ENCODE measurements around the gene RNF152.

RNF152 gene

GRCh38 chr18:61887838-61888237, 5.0 kb downstream of the RNF152 start:
- no peak for TF ChIP-seq GATA3 (IDR thresholded peaks at IDR 0.05; ENCODE audit: low read depth, low read length)
- TF ChIP-seq GATA2 (IDR thresholded peaks at IDR 0.05; ENCODE audit: low read depth, low read length), result no peak

DNA sequence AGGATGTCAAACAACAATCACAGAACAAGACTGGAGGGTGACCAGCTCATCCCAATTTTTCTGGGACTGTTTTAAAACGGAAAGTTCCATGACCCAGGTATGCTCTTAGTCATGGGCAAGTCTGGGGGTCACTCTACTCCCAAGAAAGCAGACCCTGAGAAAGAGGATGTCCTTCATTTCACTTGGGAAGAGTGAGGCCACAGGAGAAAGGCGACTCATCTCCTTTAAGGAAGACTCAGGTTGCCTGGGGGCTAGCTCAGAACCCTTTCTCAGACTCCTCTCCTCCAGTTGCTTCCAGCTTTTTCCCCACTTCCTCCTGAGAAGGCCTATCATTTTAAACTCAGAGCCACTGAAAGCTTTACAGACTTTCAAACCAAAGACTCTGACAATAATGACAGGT, 9.3 kb downstream of the RNF152 start:
- TF ChIP-seq GATA2 (IDR thresholded peaks at IDR 0.05; ENCODE audit: low read depth, low read length) (no peak), GATA3 (IDR thresholded peaks at IDR 0.05; ENCODE audit: low read depth, low read length) (no peak)

DNA sequence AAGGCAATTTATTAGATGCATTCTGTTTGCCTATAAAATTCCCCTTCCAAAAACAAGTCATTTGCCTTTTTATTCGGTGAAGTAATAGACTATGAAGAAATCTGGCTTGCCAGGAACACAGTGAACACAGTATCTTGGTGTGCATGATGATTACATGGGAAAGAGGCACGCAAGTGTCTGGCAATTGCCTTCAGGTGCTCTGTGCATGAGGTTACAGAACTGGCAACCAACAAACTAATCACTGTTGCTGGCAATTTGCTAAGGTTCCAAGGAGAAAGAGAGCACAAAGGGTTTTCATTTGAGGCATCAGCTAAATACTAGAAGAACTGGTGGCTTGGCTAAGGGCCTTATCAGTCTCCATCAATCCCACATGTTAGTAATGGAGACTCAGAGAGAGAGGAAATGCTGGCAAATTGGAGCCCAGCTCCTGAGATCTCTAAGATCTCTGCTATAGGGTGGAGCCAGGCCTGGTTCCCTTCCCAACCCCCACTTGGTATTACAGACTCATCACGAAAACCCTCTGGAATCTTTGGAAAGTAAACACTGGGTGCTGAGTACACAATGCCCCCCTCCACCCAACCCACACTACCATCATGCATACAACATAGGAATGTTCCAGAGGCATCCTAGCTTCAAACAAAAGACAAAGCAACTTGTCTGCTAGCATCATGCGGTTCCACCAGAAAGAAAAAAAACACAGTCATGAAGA, 10.4 kb downstream of the RNF152 start:
- TF ChIP-seq GATA3 (IDR thresholded peaks at IDR 0.05; ENCODE audit: low read depth, low read length), result peak; percentile 89
- peak; percentile 98 for TF ChIP-seq GATA2 (IDR thresholded peaks at IDR 0.05; ENCODE audit: low read depth, low read length)

DNA sequence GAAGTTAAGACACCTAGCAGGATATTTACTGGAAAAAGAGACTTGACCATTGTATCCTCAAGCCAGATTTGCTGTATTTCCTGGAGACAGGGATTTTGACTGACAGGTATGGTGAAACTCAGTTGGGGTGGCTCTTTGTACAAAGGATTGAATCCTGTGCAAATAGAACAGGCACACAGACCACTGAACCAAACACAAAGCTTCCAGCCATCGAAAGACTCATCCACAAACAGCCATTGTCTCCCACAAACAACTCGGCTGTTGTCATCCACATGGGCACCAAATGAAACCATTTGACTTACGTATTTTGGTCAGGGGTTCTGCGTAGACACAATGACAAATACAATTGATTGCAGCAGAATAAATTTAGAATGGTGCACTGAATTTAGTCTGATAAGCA, 15.9 kb downstream of the RNF152 start:
- TF ChIP-seq GATA2 (IDR thresholded peaks at IDR 0.05; ENCODE audit: low read depth, low read length) (no peak), GATA3 (IDR thresholded peaks at IDR 0.05; ENCODE audit: low read depth, low read length) (no peak)

GRCh38 chr18:61870151-61870550, 22.7 kb downstream of the RNF152 start:
- TF ChIP-seq GATA2 (IDR thresholded peaks at IDR 0.05; ENCODE audit: low read depth, low read length) (no peak), GATA3 (IDR thresholded peaks at IDR 0.05; ENCODE audit: low read depth, low read length) (no peak)

DNA sequence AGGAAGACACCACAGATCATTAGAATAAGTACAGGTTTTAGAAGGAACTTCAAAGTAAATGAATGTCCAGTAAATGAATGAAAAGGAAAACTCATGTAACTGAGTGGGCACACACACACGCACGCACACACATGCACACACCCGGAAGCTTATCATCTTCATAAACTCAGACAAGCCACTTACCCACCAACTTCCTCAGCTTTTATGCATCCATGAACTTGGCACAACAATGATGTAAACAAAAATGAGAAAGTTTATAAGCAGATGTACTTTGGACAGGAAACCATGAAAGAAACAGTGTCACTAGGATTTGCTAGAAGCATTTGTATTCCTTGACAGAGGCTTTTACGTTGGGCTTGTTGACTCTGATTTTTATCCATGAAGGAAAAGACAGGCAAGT, 23.2 kb downstream of the RNF152 start:
- no peak for TF ChIP-seq GATA3 (IDR thresholded peaks at IDR 0.05; ENCODE audit: low read depth, low read length)
- TF ChIP-seq GATA2 (IDR thresholded peaks at IDR 0.05; ENCODE audit: low read depth, low read length), result no peak

GRCh38 chr18:61865466-61866175, 27.2 kb downstream of the RNF152 start:
- TF ChIP-seq GATA2 (IDR thresholded peaks at IDR 0.05; ENCODE audit: low read depth, low read length), result no peak
- no peak for TF ChIP-seq GATA3 (IDR thresholded peaks at IDR 0.05; ENCODE audit: low read depth, low read length)

DNA sequence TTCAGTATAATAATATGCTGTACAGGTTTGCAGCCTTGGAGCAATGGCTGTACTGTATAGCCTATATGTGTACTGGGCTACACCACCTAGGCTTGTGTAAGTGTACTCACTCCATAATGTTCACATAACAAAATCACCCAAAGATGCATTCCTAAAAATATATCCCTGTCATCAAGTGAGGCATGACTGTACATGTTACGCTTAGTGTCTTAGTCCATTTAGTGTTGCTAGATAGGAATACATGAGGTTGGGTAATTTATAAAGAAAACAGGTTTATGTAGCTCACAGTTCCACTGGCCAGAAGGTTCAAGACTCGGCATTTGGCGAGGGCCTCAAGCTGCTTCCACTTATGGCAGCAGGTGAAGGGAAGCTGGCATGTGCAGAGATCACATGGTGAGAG, 31.4 kb downstream of the RNF152 start:
- TF ChIP-seq GATA3 (IDR thresholded peaks at IDR 0.05; ENCODE audit: low read depth, low read length), result no peak
- TF ChIP-seq GATA2 (IDR thresholded peaks at IDR 0.05; ENCODE audit: low read depth, low read length), result no peak

DNA sequence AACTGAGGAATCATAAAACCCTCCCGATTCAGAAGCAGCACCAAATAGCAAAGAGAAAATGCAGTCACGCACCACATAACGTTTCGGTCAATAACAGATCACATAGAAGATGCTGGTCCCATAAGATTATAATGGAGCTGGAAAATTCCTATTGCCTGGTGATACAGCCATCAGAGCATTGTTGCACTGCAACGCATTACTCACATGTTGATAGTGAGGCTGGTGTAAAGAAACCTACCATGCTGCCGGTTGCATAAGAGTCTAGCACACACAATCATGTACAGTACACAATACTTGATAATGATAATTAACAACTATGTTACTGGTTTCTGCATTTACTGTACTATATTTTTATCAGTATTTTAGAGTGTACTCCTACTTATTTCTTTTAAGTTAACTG, 32.5 kb downstream of the RNF152 start:
- TF ChIP-seq GATA3 (IDR thresholded peaks at IDR 0.05; ENCODE audit: low read depth, low read length), result no peak
- no peak for TF ChIP-seq GATA2 (IDR thresholded peaks at IDR 0.05; ENCODE audit: low read depth, low read length)

DNA sequence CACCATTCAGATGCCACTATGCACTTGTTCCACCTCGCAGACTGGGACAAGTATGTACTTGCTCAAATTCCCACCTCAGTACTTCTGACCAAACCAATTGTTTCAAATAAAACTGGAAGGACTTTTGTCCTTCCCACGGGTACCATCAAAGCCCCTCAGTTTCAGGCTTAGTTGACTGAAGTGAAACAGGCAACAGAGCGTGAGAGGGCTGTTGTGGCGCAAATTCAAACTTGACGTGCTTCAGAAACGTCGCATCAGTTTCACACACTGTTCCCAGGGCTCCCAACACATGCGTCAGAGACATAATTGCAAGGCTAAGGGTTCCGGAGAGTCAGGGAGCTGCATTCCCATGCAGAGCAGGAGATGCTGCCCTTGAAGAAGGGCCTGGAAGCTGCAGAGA, 33.7 kb downstream of the RNF152 start:
- no peak for TF ChIP-seq GATA3 (IDR thresholded peaks at IDR 0.05; ENCODE audit: low read depth, low read length)
- no peak for TF ChIP-seq GATA2 (IDR thresholded peaks at IDR 0.05; ENCODE audit: low read depth, low read length)

DNA sequence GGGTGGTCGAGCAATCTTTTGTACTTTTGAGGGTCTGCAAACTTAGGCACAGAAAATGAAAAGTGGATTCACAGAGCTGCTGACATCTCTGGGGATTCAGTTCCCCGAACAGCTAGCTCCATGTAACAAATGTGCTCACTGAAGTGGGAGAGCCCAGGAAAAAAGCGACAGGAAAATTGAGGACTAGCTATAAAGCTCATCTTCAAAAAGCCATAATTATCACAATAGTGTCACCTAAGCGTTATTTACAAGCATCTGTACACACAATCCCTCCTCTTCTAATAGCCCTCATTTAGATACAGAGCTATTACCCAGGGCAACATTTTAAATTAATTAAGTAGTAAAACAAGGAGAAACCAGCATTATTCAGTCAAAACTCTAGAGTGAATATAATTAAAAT, 36.1 kb downstream of the RNF152 start:
- no peak for TF ChIP-seq GATA2 (IDR thresholded peaks at IDR 0.05; ENCODE audit: low read depth, low read length)
- TF ChIP-seq GATA3 (IDR thresholded peaks at IDR 0.05; ENCODE audit: low read depth, low read length), result no peak

DNA sequence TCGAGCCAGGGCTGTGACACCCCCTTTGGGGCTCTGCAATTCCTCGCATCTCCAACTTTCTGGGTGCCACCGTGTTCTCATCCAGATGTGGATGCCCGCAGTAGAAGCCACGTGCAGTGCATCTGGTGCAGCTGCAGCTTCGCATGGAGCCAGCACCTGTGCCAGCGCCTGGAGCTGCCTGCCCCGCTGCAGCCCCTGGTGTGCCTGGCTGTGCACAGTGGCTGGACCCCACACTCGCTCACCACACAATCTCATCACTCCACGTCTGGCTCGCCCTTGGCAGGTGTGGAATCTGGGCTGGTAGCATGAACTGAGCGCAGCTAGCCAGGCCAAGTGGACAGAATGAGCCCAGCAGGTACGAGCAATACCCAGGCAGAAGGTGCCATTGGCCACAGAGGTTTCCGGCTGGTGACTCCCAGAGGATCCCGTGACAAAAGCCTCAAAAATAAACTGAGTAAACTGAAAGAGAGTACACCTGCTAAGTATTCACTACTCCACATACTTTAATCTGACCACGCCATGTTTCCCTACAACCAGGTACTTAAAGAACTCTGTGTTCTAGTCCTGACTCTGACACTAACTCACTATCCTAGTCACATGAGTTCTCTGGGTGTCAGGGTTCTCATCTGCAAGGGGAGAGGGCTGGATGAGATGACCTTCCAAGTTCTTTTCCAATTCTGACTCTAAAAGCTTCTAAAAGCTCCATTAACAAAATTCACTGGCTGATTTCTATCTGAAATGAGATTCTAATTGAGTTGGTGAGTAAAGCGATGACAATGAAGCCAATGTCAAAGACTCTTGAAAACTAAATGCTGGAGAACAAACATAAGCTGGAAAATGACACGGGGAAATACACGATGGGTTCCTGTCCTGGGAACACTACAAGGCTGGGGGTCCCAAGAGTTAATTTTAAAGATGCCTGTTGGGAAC, 37.1 kb downstream of the RNF152 start:
- TF ChIP-seq GATA3 (IDR thresholded peaks at IDR 0.05; ENCODE audit: low read depth, low read length) (0 out of 2 replicates have a peak, but pooled peaks have one; percentile 62), GATA2 (IDR thresholded peaks at IDR 0.05; ENCODE audit: low read depth, low read length) (peak; percentile 69)

DNA sequence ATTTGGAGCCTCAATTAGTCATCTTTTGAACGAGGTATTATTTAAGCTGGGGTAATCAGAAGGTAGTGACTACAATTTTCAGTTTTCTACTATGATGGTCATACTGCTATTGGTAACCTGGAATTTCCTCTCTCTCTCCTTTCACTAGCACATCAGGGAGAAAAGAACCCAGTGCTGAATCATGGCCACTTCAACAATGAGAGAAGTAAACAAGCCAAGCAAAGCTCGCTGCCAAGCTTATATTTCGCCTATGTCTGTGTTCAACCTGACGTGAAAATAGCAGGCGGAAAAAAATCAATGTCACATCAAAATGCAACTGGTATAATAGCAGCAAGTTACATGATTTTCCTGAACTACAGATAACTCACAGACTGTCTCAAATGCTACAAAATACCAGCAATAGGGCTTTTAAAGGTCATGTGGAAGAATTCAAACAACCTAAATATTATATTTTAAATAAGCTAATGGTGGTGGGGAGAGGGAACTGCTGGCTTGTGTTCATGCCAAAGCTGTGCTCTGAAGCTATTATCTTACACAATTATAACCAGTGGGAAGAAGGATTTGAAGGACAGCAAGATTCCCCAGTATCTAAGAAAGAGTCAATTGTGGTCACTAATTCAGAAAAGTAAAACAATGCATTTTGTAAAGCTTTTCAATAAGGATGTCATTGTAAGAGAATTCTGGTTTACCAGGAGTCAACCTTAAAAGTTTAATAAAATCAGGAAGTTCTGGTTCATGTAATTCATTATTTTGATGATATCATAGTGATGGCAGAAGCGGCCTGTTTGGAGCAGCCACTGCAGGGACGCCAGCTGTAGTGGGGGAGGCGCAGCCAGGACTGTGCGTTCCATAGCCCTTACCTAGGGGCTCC, 38.0 kb downstream of the RNF152 start:
- TF ChIP-seq GATA3 (IDR thresholded peaks at IDR 0.05; ENCODE audit: low read depth, low read length) (no peak), GATA2 (IDR thresholded peaks at IDR 0.05; ENCODE audit: low read depth, low read length) (peak; percentile 63; the same call in 1 of the 2 replicates)

Data from SH-SY5Y (cell line).